NCI-H774 (cell line): ENCODE results near the gene EFCAB5.
"Not testable (repeated sequence)": the region's sequence is repeated elsewhere in the genome, so short reads cannot be mapped to it uniquely, and the experiment has no call there.

Experiments used
- DNase-seq: peaks from one replicate; lab custom pipeline; 2025; lab: John Stamatoyannopoulos, UW

Gene EFCAB5

GRCh38 chr17:29935909-29936308, 5.5 kb upstream of the EFCAB5 start:
- DNase-seq: not testable (repeated sequence)

DNA sequence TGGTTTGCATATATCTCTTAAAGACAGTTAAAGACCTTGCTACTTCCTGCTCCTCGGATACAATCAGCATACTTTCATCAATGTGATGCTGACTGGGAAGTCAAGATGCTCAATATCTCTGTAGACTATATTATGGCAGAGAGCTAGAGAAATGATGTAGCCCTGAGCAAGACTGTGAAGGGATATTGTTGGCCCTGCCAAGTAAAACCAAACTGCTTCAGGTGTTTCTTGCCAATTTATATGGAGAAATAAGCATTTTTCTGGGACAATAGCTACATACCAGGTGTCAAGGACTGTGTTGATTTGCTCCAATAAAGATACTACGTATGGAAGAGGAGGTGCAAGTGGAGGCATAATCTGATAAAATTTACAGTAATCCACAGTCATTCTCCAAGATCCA, 4.7 kb upstream of the EFCAB5 start:
- DNase-seq: no peak

GRCh38 chr17:29945281-29945680, 3.8 kb downstream of the EFCAB5 start:
- no peak for DNase-seq

DNA sequence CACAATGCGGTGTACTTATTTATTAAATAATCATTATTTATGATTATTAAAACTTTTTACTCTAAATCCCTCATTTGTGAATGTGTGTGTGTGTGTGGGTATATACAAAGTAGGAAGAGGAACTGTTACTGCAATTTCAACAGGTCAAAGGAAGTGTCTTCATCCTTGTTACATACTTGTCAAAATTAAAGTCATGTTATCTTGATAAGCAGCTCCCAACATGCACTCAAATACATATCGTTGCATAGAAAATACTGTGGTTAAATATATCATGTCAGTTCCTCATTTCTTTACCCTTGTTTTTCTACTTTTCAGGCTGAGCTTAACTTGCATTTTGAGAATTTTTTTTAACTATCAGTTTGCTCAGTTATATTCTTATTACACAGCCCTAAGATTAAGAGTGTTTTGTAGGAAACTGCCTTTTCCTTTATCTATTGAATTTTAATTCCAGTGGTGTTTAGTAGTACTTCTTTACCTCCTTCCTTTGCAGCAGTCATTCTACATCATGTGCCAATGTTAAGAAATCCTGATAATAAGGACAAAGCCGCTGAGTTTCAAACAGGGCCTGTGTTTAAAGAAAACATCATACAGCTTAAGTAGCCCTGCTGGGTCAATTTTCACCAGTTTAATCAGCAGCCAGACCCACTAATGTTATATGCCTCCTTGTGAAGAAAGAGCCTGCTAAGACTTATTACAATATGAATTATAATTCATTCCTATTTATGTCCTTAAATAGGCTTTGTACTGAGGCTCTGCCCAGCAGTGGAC, 7.2 kb downstream of the EFCAB5 start:
- DNase-seq: no peak

- peak; percentile 67 for DNase-seq
These were observed 8.3 kb downstream of the EFCAB5 start for GRCh38 chr17:29949696-29950095.

DNA sequence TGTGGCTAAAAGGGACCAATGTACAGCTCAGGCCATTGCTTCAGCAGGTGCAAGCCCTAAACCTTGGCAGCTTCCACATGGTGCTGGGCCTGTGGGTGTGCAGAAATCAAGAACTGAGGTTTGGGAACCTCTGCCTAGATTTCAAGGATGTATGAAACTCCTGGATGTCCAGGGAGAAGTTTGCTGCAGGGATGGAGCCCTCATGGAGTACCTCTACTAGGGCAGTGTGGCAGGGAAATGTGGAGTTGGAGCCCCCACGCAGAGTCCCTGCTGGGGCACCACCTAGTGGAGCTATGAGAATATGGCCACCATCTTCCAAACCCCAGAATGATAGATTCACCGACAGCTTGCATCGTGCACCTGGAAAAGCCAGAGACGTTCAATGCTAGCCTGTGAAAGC, 13.0 kb downstream of the EFCAB5 start:
- DNase-seq: no peak

DNA sequence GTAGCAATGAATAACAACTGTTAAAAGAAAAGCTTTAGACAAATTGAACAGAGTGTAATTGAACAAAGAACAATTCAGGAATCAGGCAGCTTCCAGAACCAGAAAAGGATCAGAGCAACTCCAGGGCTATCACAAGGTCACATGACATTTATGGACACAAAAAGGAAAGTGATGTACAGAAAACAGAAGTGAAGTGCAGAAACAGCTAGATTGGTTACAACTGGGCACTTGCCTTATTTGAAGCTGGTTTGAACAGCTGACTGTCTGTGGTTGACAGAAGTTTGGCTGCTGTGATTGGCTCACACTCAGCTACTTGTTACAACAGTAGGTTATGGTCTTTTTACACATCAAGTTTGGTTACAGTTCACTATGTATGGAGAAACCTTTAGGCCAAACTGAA, 14.8 kb downstream of the EFCAB5 start:
- no peak for DNase-seq

- DNase-seq: not testable (repeated sequence)
These were observed 16.1 kb downstream of the EFCAB5 start for GRCh38 chr17:29957488-29957887.

DNA sequence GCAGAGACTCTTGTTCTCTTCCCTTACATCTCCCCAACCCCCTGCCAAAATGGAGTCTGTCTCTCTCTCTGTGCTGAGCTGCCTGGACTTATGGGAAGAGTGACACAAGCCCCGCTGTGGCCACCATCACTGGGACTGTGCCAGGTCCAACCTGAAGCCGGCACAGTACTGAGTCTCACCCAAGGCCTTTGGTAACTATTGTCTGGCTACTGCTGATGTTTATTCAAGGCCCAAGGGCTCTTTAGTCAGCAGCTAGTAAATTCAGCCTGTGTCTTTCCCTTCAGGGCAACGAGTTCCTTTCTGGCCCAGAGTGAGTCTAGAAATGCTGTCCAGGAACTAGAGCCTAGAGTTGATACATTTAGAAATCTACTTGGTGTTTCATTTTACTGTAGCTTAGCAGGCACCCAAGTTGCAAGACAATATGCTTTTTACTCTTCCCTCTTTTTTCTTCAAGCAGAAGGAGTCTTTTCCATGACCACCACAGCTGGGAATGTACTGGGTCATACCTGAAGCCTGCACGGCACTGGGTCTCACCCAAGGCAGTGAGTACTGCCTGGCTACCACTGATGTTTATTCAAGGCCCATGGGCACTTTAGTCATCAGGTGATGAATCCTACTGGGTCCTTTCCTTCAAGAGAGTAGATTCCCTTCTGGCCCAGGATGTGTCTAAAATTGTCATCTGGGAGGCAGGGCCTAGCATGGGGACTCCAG, 17.7 kb downstream of the EFCAB5 start:
- no peak for DNase-seq

DNA sequence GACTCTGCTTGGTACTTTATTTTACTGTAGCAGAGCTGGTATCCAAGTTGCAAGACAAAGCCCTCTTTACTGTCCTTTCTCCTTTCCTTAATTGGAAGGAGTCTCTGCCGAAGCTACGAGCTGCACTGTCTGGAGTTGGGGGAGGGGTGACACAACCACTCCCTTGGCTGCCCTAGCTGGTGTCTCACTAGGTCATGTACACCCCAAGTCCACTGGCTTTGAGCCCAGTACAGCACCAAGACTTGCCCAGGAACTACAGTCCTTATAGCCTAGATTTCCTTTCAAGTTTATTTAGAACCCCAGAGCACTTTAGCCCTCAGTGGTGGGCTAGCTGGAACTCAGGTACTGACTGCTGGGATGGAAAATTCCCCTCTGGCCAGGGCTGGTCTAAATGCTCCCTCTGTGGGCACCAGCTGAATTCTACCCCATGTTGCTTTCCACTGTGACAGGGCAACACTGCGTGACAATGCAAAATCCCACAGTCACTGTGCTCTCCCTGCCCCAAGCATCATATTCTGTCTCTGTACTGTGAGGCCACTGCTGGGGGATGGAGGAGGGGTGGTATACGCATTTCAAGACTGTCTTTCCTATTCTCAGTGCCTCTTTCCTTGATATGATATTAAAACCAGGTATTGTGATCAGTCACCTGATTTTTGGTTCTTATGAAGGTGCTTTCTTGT, 18.4 kb downstream of the EFCAB5 start:
- no peak for DNase-seq

DNA sequence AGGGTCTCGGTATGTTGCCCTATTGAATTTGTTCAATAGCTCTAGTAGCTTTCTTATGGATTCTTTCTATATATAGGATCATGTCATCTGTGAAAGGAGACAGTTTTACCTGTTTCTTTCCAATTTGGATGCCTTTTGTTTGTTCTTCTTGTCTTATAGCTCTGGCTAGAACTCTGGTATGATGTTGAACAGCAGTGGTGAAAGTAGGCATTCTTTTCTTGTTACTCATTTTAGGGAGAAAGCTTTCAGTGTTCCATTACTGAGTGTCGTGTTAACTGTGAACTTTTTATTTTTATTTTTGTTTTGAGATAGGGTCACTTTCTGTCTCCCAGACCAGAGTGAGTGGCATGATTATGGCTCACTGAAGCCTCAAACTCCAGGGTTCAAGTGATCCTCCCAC, 21.2 kb downstream of the EFCAB5 start:
- no peak for DNase-seq

- DNase-seq: no peak
These were observed 26.8 kb downstream of the EFCAB5 start for GRCh38 chr17:29968271-29968670.

- peak; percentile 90 for DNase-seq
These were observed 30.8 kb downstream of the EFCAB5 start for GRCh38 chr17:29972277-29972676.

DNA sequence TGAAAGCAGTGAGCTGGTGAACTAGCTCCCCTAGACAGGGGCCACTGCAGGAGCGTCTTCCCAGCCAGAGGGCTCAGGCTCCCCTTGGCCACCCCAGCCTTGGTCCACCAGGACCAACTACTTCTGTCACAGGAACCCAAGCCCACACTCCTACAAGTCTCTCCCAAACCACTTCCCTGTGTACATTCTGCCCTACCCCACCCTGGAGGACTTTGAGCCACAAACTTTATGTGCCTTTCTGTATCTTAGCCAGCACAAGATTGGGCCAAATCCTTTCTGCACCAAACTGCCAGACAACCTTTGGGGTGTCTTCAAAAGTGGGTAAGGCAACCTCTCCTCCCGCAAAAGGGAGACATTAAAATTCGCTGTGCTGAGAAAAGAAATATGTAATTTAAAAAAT, 31.6 kb downstream of the EFCAB5 start:
- DNase-seq: no peak

GRCh38 chr17:29977836-29978235, 36.4 kb downstream of the EFCAB5 start:
- no peak for DNase-seq

- DNase-seq: no peak
These were observed 38.8 kb downstream of the EFCAB5 start for GRCh38 chr17:29980261-29980660.

DNA sequence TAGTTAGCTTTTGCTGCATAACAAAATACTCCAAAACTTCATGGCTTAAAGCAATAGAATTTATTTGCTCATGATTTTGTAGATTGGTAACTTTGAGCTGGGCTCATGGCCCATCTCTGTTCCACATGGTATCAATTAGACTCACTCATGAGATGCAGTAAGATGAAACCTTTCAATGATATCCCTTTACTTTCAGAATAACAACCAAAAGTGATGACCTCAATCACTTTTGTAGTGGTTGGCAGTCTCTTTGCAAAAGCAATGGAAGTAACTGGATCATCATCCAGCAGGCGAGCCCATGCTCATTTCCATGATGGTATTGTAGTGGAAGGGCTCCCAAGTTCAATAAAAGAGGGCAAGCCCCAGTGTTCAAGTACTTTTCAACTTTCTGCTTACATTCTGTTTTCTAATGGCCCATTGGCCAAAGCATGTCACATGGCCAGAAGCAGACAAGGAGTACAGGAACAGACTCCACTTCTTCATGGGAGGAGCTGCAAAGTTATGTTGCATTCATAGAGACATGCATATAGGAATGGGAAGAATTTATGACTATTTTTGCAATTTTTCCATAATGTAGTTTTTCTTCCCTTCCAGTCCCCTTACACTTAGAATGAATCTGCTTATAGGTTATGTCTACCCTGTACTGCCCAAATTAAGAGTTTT, 41.7 kb downstream of the EFCAB5 start:
- DNase-seq: no peak

DNA sequence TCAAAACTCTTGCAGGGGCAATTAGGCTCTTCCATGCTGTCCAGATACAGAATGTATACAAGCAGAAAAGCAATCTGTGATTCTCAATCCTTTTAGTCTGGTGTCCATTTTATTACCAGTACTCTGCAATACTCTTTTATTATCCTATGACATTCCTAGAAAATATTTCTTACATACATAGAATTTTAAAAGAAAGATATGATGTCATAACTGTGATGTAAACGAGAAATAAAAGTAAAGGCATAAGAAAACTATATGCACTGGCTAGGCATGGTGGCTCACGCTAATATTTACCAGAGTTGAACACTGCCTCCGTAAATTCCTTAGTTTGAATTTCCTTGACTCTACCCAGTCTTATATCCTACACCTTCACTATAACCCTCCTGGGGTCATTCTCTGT, 55.0 kb downstream of the EFCAB5 start:
- no peak for DNase-seq

GRCh38 chr17:30000001-30000754, 58.7 kb downstream of the EFCAB5 start:
- no peak for DNase-seq

GRCh38 chr17:30000755-30001257, 59.4 kb downstream of the EFCAB5 start:
- DNase-seq: no peak

DNA sequence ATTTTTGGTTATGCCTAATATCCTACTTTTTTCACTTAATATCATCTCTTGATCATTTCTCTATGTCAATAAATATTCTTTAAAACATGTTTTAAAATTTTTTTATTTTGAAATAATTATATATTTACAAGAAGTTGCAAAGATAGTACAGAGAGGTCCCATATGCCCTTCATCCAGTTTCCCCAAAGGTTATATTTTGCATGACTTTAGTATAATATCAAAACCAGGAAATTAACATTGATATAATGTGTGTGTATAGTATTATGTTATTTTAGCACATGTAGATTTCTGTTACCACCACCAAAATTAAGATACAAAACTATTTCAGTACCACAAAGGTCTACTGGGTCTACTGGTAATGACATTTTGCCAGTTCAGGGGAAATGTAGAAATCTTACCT, 60.7 kb downstream of the EFCAB5 start:
- DNase-seq: no peak
